GM12878 (cell line): ENCODE results near the gene UBE2O. TPM values are rescaled to one million over a fixed set of nuclear protein-coding genes. Genes with fewer than 3 reads are reported as not detected.
A peak's percentile ranks its signal among the peaks of the same experiment; 100 is the strongest.

Source experiments
- ATAC-seq: fragments of 200-7000 bp; cut with Tn5 transposase; 3 replicates; pipeline ENCODE4 v1.9.1; 2020; ENCODE audit warnings: mild to moderate bottlenecking, moderate library complexity
- BruUV-seq: library from RNA; stranded (reverse); fragments of 400-500 nt; replicated peaks from 2 replicates; lab custom pipeline; 2021; lab: Mats Ljungman, UMichigan
- CTCF ChIA-PET: fragments of 300-600 bp; sonication (Branson Sonifier 250); formaldehyde crosslinking; extraction: SDS; loops from one replicate; lab custom pipeline; 2021; ENCODE audit warnings: inconsistent platforms; lab: Yijun Ruan, JAX
- POLR2A ChIA-PET: fragments of 350-600 bp; formaldehyde crosslinking; extraction: SDS; loops from one replicate; lab custom pipeline; 2021; ENCODE audit warnings: inconsistent platforms; lab: Charles Lee
- RAD21 ChIA-PET: fragments of 300-600 bp; sonication (Branson Sonifier 250); formaldehyde crosslinking; loops from one replicate; lab custom pipeline; 2023; ENCODE audit warnings: antibody characterized with exemption; ENCODE audit not compliant: unreplicated experiment; lab: Charles Lee
- SMC1A ChIA-PET: fragments of 300-600 bp; sonication (Branson Sonifier 250); formaldehyde crosslinking; loops from one replicate; lab custom pipeline; 2023; ENCODE audit not compliant: unreplicated experiment, uncharacterized antibody; lab: Charles Lee
- DNase-seq: peaks from one replicate; pipeline ENCODE4 v3.0.0-alpha.2; 2011; ENCODE audit warnings: low read depth, low spot score
- FAIRE-seq: peaks from 3 replicates; lab custom pipeline; 2011; peaks lifted over from hg19 to GRCh38; lab: Jason Lieb, UNC
- H2AFZ ChIP-seq: 2 replicates; pipeline ENCODE4 v1.6.0; 2011; ENCODE audit warnings: low read depth, low read length, control low read depth; ENCODE audit not compliant: control insufficient read depth
- H3K27ac ChIP-seq: 2 replicates; pipeline ENCODE4 v1.5.1; 2011; ENCODE audit warnings: control low read depth; ENCODE audit not compliant: control insufficient read depth, insufficient read depth
- H3K27me3 ChIP-seq, 2 experiments: replicated peaks in 1 of 2; 2 replicates each; pipeline versions ENCODE4 v1.6.0 to v1.6.1; 2011; ENCODE audit warnings: low read length in 1 of 2; ENCODE audit not compliant: control insufficient read depth in 2 of 2, insufficient read depth in 2 of 2
- H3K36me3 ChIP-seq, 2 experiments: 2 replicates each; pipeline ENCODE4 v1.5.1; 2011; ENCODE audit warnings: low read length in 1 of 2; ENCODE audit not compliant: control insufficient read depth in 2 of 2, insufficient read depth in 2 of 2
- H3K4me1 ChIP-seq: 2 replicates; pipeline ENCODE4 v1.6.1; 2011; ENCODE audit warnings: mild to moderate bottlenecking, low read length, moderate library complexity, mixed read lengths; ENCODE audit not compliant: control insufficient read depth, insufficient read depth
- H3K4me2 ChIP-seq: 2 replicates; pipeline ENCODE4 v1.6.0; 2011; ENCODE audit warnings: control low read depth; ENCODE audit not compliant: control insufficient read depth, insufficient read depth
- H3K4me3 ChIP-seq: fragments of 200-600 bp; sonication (generic); 2 replicates; pipeline ENCODE4 v1.5.1; 2016
- H3K79me2 ChIP-seq: 2 replicates; pipeline ENCODE4 v1.6.0; 2011; ENCODE audit warnings: low read length; ENCODE audit not compliant: control insufficient read depth, insufficient read depth
- H3K9ac ChIP-seq: 2 replicates; pipeline ENCODE4 v1.8.0; 2011; ENCODE audit warnings: low read length, control low read depth, mixed read lengths; ENCODE audit not compliant: control insufficient read depth, insufficient read depth
- H3K9me3 ChIP-seq: replicated peaks from 3 replicates; pipeline ENCODE4 v1.5.1; 2011; ENCODE audit warnings: mild to moderate bottlenecking, low read length; ENCODE audit not compliant: control insufficient read depth, insufficient read depth
- H4K20me1 ChIP-seq: 2 replicates; pipeline ENCODE4 v1.6.0; 2011; ENCODE audit not compliant: control insufficient read depth, insufficient read depth
- BRCA1 ChIP-seq: IDR thresholded peaks from 2 replicates; pipeline ENCODE4 v1.6.1; 2011; ENCODE audit warnings: low read depth, low read length, improper control_type of control experiment
- CTCF ChIP-seq, 3 experiments: IDR thresholded peaks in 2 of 3; conservative IDR thresholded peaks in 1 of 3; 2 replicates each; pipeline ENCODE4 v1.5.1; 2011; ENCODE audit warnings: low read depth in 3 of 3, low read length in 3 of 3, mild to moderate bottlenecking in 3 of 3, control low read depth in 2 of 3, moderate library complexity in 2 of 3, inconsistent platforms in 1 of 3, mixed read lengths in 1 of 3; ENCODE audit not compliant: control insufficient read depth in 2 of 3, insufficient read depth in 1 of 3; ENCODE audit errors: extremely low read depth in 1 of 3
- NBN ChIP-seq: fragments of 450-650 bp; IDR thresholded peaks from 2 replicates; pipeline ENCODE4 v1.6.1; 2016
- RAD21 ChIP-seq: IDR thresholded peaks from 2 replicates; pipeline ENCODE4 v1.6.1; 2011; ENCODE audit warnings: mild to moderate bottlenecking, low read depth, low read length, moderate library complexity; ENCODE audit not compliant: insufficient read depth
- SIX5 ChIP-seq: IDR thresholded peaks from 2 replicates; pipeline ENCODE4 v1.6.1; 2011; ENCODE audit warnings: mild to moderate bottlenecking, low read depth, low read length, moderate library complexity; ENCODE audit not compliant: severe bottlenecking
- SMARCA5 ChIP-seq: fragments of 450-650 bp; IDR thresholded peaks from 2 replicates; pipeline ENCODE4 v1.6.1; 2017; ENCODE audit warnings: mild to moderate bottlenecking
- SMC3 ChIP-seq: IDR thresholded peaks from 2 replicates; pipeline ENCODE4 v1.6.1; 2011; ENCODE audit warnings: low read length, improper control_type of control experiment, borderline replicate concordance
- WGBS: methylation state at CpG from one replicate; pipeline ENCODE4 v1.1.6; 2016; ENCODE audit warnings: low lambda C conversion rate; ENCODE audit not compliant: insufficient replicate concordance, insufficient coverage; ENCODE audit errors: missing lambda C conversion rate; 5-methylcytosine and 5-hydroxymethylcytosine counted together
- in situ Hi-C: fragments of 300-500 bp; cut with MboI; formaldehyde crosslinking; loops from 9 replicates; pipeline ENCODE4 v1.14.3; 2018; ENCODE audit warnings: mixed read lengths
- intact Hi-C: fragments of 100-400 bp; cut with micrococcal nuclease; formaldehyde crosslinking; loops from one replicate; pipeline ENCODE4 v1.14.2; 2022; ENCODE audit not compliant: unreplicated experiment
- polyA plus RNA-seq, 11 experiments: library from polyadenylated mRNA; depleted of rRNA in 4 of 11; unstranded in 6 of 11; stranded (reverse) in 5 of 11; fragments of >200 nt; fragmentation: Nextera tagmentation in 4 of 11; fragmentation: Illumina TruSeq in 1 of 11; extraction: Ambion mirVana in 4 of 11; extraction: Trizol in 1 of 11; gene quantifications; 1 replicate in 1 of 11; 2 replicates in 10 of 11; pipeline versions ENCODE4 v1.2.1 to v1.2.3, GENCODE V29; 2011 to 2016; ENCODE audit warnings: inconsistent platforms in 2 of 11, missing spikeins in 2 of 11, low read depth in 1 of 11
- total RNA-seq, 4 experiments: library from RNA; depleted of rRNA in 3 of 4; stranded (reverse); fragments of >200 nt in 3 of 4; fragmentation: Illumina TruSeq in 1 of 4; extraction: Trizol in 1 of 4; gene quantifications; 2 replicates each; pipeline versions ENCODE4 v1.2.1 to v1.2.3, GENCODE V29; 2013 to 2021

UBE2O gene
- total and polyA plus RNA-seq, 10 of the 15 experiments (the other 5 are each of a cell fraction or from before 2014, with no cell fraction given) = 2.1 to 39.0 (median 14.1) TPM

DNA sequence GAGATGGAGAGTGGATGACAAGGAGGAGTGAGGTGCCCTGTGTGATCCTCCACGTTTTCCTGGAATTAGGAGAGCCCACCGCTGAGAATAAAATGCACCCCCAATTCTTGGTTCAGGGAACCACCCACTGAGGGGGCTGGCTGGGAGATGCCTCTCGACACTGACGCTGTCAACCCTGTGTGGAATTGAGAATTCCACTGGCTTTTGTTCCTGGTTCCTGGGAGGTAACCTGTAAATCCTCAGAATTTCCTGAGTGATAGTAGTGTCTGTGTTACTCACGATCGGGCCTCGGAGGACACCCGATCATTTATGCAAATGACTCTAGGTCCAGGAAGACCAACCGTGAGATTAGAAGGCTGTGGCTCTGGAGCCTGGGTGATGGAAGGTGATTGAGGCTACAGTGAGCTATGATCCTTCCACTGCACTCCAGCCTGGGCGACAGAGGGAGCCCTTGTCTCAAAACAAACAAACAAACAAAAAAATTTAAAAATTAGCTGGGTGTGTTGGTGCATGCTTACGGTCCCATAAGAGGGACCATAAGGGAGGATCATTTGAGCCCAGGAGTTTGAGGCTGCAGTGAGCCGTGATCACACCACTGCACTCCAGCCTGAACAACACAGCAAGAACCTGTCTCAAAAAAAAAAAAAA lies 87.6 kb downstream of the UBE2O start:
- no peaks in the 10 kb centered on the region for H3K36me3 ChIP-seq
- CTCF ChIA-PET = interaction anchor here (0.7 to 4.2 kb wide), 5 partner anchors 12 to 187 kb away, joined by 3 to 17 read pairs (median 7); partner anchors contain the start of gene PRPSAP1
- no peaks in the 10 kb centered on the region for H3K4me1 ChIP-seq
- intact Hi-C loops = no loop called here
- peak; percentile 7; the same call in 1 of the 2 replicates for TF ChIP-seq SMC3
- TF ChIP-seq CTCF (IDR thresholded peaks at IDR 0.05 in 2 of 3, conservative IDR thresholded peaks at IDR 0.05 in 1 of 3; ENCODE audit: control insufficient read depth in 2 of 3, extremely low read depth in 1 of 3, insufficient read depth in 1 of 3, low read depth in 3 of 3, low read length in 3 of 3) = peak; percentile 18 to 29 (median 24); a peak in 5 of 6 replicates
- no peak for TF ChIP-seq BRCA1
- no peak for TF ChIP-seq NBN
- peak; percentile 44; the same call in 1 of the 2 replicates for TF ChIP-seq RAD21
- no peak for TF ChIP-seq SIX5
- TF ChIP-seq SMARCA5 = no peak
- ATAC-seq (no peak), DNase-seq (no peak), FAIRE-seq (peak; percentile 38)
- WGBS = 33% methylated on average over 12 of the region's 12 CpGs
- POLR2A ChIA-PET = no interaction called here
- H3K9me3 ChIP-seq = no peaks in the 10 kb centered on the region
- no peak overlapping the region for H3K27ac ChIP-seq
- H3K4me2 ChIP-seq = no peak overlapping the region
- in situ Hi-C loops = no loop called here
- BruUV-seq = no TSS peak
- no peaks in the 10 kb centered on the region for H4K20me1 ChIP-seq
- H3K4me3 ChIP-seq = no peak overlapping the region
- SMC1A ChIA-PET = interaction anchor here (0.7 to 1.0 kb wide), 2 partner anchors 13 to 33 kb away, joined by 3 to 4 read pairs; no protein-coding TSS in a partner anchor
- RAD21 ChIA-PET = interaction anchor here (1.8 to 1.9 kb wide), 2 partner anchors 32 to 346 kb away, joined by 4 to 11 read pairs; no protein-coding TSS in a partner anchor
- H2AFZ ChIP-seq = no peak overlapping the region
- no peaks in the 10 kb centered on the region; a peak in 1 of 4 replicates for H3K27me3 ChIP-seq
- H3K9ac ChIP-seq = no peak overlapping the region
- H3K79me2 ChIP-seq = no peaks in the 10 kb centered on the region
